Measurements from ENCODE around the gene DYSF.

DNA sequence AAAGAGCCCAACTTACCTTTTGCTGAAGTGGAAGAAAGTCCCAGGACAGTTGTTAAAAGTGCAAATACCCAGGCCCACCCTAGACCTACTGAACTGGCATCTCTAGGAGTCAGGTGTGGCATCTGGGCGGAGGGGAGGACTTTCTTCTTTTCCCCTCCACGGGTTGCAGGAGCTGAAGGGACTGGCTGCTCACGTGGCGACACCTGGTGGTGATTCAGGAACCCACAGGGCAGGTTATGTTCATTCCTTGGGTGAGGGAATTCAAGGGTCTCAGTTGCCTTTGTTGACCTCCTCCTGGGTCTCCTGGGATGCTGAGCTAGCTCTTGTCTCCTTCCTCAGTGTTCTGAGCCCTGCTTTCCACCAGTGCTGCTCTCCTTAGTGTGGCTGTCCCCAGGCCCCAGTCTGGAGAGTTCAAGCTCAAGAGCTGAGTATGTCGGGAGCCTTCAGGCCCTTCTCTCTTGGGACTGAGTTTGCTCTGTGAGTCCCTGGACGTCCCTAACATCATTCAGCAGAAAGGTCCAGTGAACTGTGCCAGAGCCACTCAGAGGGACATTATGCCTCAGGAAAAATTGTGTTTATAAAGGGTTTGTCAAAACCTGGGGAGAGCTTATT lies 56.9 kb downstream of the DYSF start:
- TF ChIP-seq, protein P1, sequence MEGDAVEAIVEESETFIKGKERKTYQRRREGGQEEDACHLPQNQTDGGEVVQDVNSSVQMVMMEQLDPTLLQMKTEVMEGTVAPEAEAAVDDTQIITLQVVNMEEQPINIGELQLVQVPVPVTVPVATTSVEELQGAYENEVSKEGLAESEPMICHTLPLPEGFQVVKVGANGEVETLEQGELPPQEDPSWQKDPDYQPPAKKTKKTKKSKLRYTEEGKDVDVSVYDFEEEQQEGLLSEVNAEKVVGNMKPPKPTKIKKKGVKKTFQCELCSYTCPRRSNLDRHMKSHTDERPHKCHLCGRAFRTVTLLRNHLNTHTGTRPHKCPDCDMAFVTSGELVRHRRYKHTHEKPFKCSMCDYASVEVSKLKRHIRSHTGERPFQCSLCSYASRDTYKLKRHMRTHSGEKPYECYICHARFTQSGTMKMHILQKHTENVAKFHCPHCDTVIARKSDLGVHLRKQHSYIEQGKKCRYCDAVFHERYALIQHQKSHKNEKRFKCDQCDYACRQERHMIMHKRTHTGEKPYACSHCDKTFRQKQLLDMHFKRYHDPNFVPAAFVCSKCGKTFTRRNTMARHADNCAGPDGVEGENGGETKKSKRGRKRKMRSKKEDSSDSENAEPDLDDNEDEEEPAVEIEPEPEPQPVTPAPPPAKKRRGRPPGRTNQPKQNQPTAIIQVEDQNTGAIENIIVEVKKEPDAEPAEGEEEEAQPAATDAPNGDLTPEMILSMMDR (conservative IDR thresholded peaks at IDR 0.05; ENCODE audit: low read length): peak; percentile 93
- no peak for TF ChIP-seq EZH2phosphoT487 (IDR thresholded peaks at IDR 0.05; ENCODE audit: borderline replicate concordance, low read depth, low read length)
